NCI-H748 treated with DMSO at 0.1 percent for 48 hours (cell line): ENCODE data around the gene MGAT1.

Source experiments
- DNase-seq: peaks from one replicate; lab custom pipeline; 2025; lab: John Stamatoyannopoulos, UW

The MGAT1 gene

GRCh38 chr5:180823940-180824629 lies 21.5 kb upstream of the MGAT1 start:
- no peak for DNase-seq

GRCh38 chr5:180823346-180823745 lies 20.7 kb upstream of the MGAT1 start:
- no peak for DNase-seq

- DNase-seq, result no peak
Measured at GRCh38 chr5:180821538-180821937, 18.9 kb upstream of the MGAT1 start.

GRCh38 chr5:180820788-180821321 lies 18.2 kb upstream of the MGAT1 start:
- no peak for DNase-seq

- DNase-seq, result no peak
Measured at GRCh38 chr5:180818677-180819341, 16.2 kb upstream of the MGAT1 start.

- no peak for DNase-seq
Measured at GRCh38 chr5:180817893-180818674, 15.5 kb upstream of the MGAT1 start.

GRCh38 chr5:180816608-180817534 lies 14.3 kb upstream of the MGAT1 start:
- DNase-seq, result no peak

- no peak for DNase-seq
Measured at GRCh38 chr5:180815293-180815917, 12.8 kb upstream of the MGAT1 start.

- DNase-seq, result no peak
Measured at GRCh38 chr5:180813420-180813819, 10.8 kb upstream of the MGAT1 start.

- no peak for DNase-seq
Measured at GRCh38 chr5:180811623-180812124, 9.1 kb upstream of the MGAT1 start.

- DNase-seq, result no peak
Measured at GRCh38 chr5:180810959-180811622, 8.5 kb upstream of the MGAT1 start.

GRCh38 chr5:180810210-180810958 lies 7.8 kb upstream of the MGAT1 start:
- peak; percentile 94 for DNase-seq

GRCh38 chr5:180809403-180810209 lies 7.0 kb upstream of the MGAT1 start:
- peak; percentile 77 for DNase-seq

GRCh38 chr5:180808461-180809000 lies 5.9 kb upstream of the MGAT1 start:
- no peak for DNase-seq

GRCh38 chr5:180807654-180808414 lies 5.2 kb upstream of the MGAT1 start:
- no peak for DNase-seq

- DNase-seq, result no peak
Measured at GRCh38 chr5:180807046-180807445, 4.4 kb upstream of the MGAT1 start.

GRCh38 chr5:180806351-180807011 lies 3.9 kb upstream of the MGAT1 start:
- no peak for DNase-seq
